Hepatocyte (in vitro differentiated cells): Measurements from ENCODE around the gene WDR37.

Experiments
- CTCF ChIP-seq: fragments of 200-600 bp; sonication (generic); IDR thresholded peaks from 2 replicates; pipeline ENCODE4 v1.5.1; 2016; ENCODE audit warnings: antibody characterized with exemption, mild to moderate bottlenecking; ENCODE audit not compliant: poor library complexity
- EZH2 ChIP-seq: fragments of 200-600 bp; sonication (generic); IDR thresholded peaks from 2 replicates; pipeline ENCODE4 v1.6.1; 2016; ENCODE audit warnings: antibody characterized with exemption, mild to moderate bottlenecking, borderline replicate concordance

- no peak for TF ChIP-seq EZH2
- no peak for TF ChIP-seq CTCF
Measured at GRCh38 chr10:1149793-1150637, 93.8 kb downstream of the WDR37 start.
